Stimulated activated CD8-positive, alpha-beta memory T cell treated with anti-CD3 and anti-CD28 coated beads, Interleukin-12 subunit alpha, Interleukin-12 subunit beta, amount 100 ng/mL, for 4 hours (primary cell): ENCODE measurements around the gene MSRB1.
"Not testable (repeated sequence)": the region's sequence is repeated elsewhere in the genome, so short reads cannot be mapped to it uniquely, and the experiment has no call there.

Source experiments
- DNase-seq: peaks from one replicate; pipeline ENCODE4 v3.0.0-alpha.2; 2020; ENCODE audit warnings: low read depth

Gene MSRB1

GRCh38 chr16:1938910-1939309, 4.1 kb downstream of the MSRB1 start:
- DNase-seq: no peak

- no peak for DNase-seq
Measured at GRCh38 chr16:1938316-1938715, 4.7 kb downstream of the MSRB1 start.

GRCh38 chr16:1936945-1937479, 6.0 kb downstream of the MSRB1 start:
- no peak for DNase-seq

GRCh38 chr16:1933097-1933661, 9.8 kb downstream of the MSRB1 start:
- no peak for DNase-seq

- no peak for DNase-seq
Measured at GRCh38 chr16:1932050-1933028, 10.7 kb downstream of the MSRB1 start.

GRCh38 chr16:1930338-1930720, 12.7 kb downstream of the MSRB1 start:
- no peak for DNase-seq

- peak; percentile 87 for DNase-seq
Measured at GRCh38 chr16:1929578-1930337, 13.2 kb downstream of the MSRB1 start.

- DNase-seq: no peak
Measured at GRCh38 chr16:1929105-1929504, 13.9 kb downstream of the MSRB1 start.

GRCh38 chr16:1926271-1926670, 16.7 kb downstream of the MSRB1 start:
- DNase-seq: no peak

GRCh38 chr16:1924095-1924494, 18.9 kb downstream of the MSRB1 start:
- no peak for DNase-seq

GRCh38 chr16:1923299-1924034, 19.5 kb downstream of the MSRB1 start:
- DNase-seq: no peak

GRCh38 chr16:1922357-1922756, 20.6 kb downstream of the MSRB1 start:
- DNase-seq: no peak

GRCh38 chr16:1920727-1921171, 22.2 kb downstream of the MSRB1 start:
- DNase-seq: no peak

GRCh38 chr16:1920122-1920521, 22.9 kb downstream of the MSRB1 start:
- DNase-seq: not testable (repeated sequence)

GRCh38 chr16:1919327-1919998, 23.5 kb downstream of the MSRB1 start:
- DNase-seq: no peak

- no peak for DNase-seq
Measured at GRCh38 chr16:1918351-1919326, 24.4 kb downstream of the MSRB1 start, which contains the start of gene HS3ST6. TSS of gene HS3ST6 (minus strand) at chr16:1918415. CDS start at chr16:1918323, 92 bp downstream.

GRCh38 chr16:1917665-1918350, 25.2 kb downstream of the MSRB1 start:
- DNase-seq: no peak

- no peak for DNase-seq
Measured at GRCh38 chr16:1917056-1917664, 25.8 kb downstream of the MSRB1 start.

GRCh38 chr16:1916640-1916990, 26.4 kb downstream of the MSRB1 start:
- DNase-seq: no peak
